WTC11 (cell line): ENCODE data around the gene CYLD. TPM values are rescaled to one million over a fixed set of nuclear protein-coding genes. Genes with fewer than 3 reads are reported as not detected.

Source experiments
- ATAC-seq: fragments of 200-7000 bp; cut with Tn5 transposase; 2 replicates; pipeline ENCODE4 v1.10.0; 2021; ENCODE audit warnings: mild to moderate bottlenecking, moderate library complexity
- CTCF ChIA-PET: fragments of 300-600 bp; sonication (Branson Sonifier 250); formaldehyde crosslinking; loops from one replicate; lab custom pipeline; 2021; ENCODE audit warnings: antibody characterized with exemption; lab: Charles Lee
- POLR2A ChIA-PET: fragments of 350-600 bp; sonication (Branson Sonifier 250); formaldehyde crosslinking; loops from one replicate; lab custom pipeline; 2021; ENCODE audit warnings: antibody characterized with exemption; lab: Charles Lee
- DNase-seq: peaks from one replicate; pipeline ENCODE4 v3.0.0; 2021; ENCODE audit warnings: low spot score
- H3K27ac Mint-ChIP-seq: 2 replicates; pipeline ENCODE4 v1.8.0; 2021; ENCODE audit warnings: mixed read lengths
- H3K27me3 Mint-ChIP-seq: 2 replicates; pipeline ENCODE4 v1.8.0; 2021; ENCODE audit warnings: low read depth, mild to moderate bottlenecking, moderate library complexity, mixed read lengths
- H3K36me3 Mint-ChIP-seq: 2 replicates; pipeline ENCODE4 v1.8.0; 2021; ENCODE audit warnings: mixed read lengths
- H3K4me1 Mint-ChIP-seq: 2 replicates; pipeline ENCODE4 v1.8.0; 2022; ENCODE audit warnings: mixed read lengths
- H3K4me3 Mint-ChIP-seq: 2 replicates; pipeline ENCODE4 v1.8.0; 2021; ENCODE audit warnings: mild to moderate bottlenecking, moderate library complexity, mixed read lengths
- H3K9me3 Mint-ChIP-seq: 2 replicates; pipeline ENCODE4 v1.8.0; 2021; ENCODE audit warnings: mixed read lengths
- ARID4B ChIP-seq: sonication (generic); formaldehyde crosslinking; IDR thresholded peaks from 2 replicates; pipeline ENCODE4 v1.8.0; 2023; ENCODE audit warnings: missing genetic modification reagents, mild to moderate bottlenecking, borderline replicate concordance
- CREM ChIP-seq: sonication (generic); formaldehyde crosslinking; IDR thresholded peaks from 2 replicates; pipeline ENCODE4 v1.8.1; 2022; ENCODE audit warnings: mild to moderate bottlenecking, missing genetic modification reagents, moderate library complexity
- ETV6 ChIP-seq: sonication (generic); formaldehyde crosslinking; IDR thresholded peaks from 2 replicates; pipeline ENCODE4 v1.8.1; 2022; ENCODE audit warnings: mild to moderate bottlenecking, missing genetic modification reagents
- FOXP4 ChIP-seq: sonication (generic); formaldehyde crosslinking; IDR thresholded peaks from 2 replicates; pipeline ENCODE4 v1.8.0; 2022; ENCODE audit warnings: mild to moderate bottlenecking, missing genetic modification reagents
- GTF2I ChIP-seq: fragments of 250-450 bp; sonication (Bioruptor Pico); conservative IDR thresholded peaks from 2 replicates; pipeline ENCODE4 v1.4.0; 2021; ENCODE audit warnings: mild to moderate bottlenecking
- HMGA2 ChIP-seq: fragments of 250-450 bp; sonication (Bioruptor Pico); IDR thresholded peaks from 2 replicates; pipeline ENCODE4 v1.4.0; 2021; ENCODE audit warnings: mild to moderate bottlenecking, moderate library complexity
- IRF2 ChIP-seq: sonication (generic); formaldehyde crosslinking; IDR thresholded peaks from 2 replicates; pipeline ENCODE4 v1.8.0; 2022; ENCODE audit warnings: low read depth, missing genetic modification reagents, borderline replicate concordance
- NR2C2 ChIP-seq: sonication (generic); formaldehyde crosslinking; IDR thresholded peaks from 2 replicates; pipeline ENCODE4 v1.8.0; 2022; ENCODE audit warnings: mild to moderate bottlenecking, missing genetic modification reagents
- TEAD4 ChIP-seq: sonication (generic); formaldehyde crosslinking; IDR thresholded peaks from 2 replicates; pipeline ENCODE4 v1.8.0; 2022; ENCODE audit warnings: mild to moderate bottlenecking, missing genetic modification reagents
- ZNF138 ChIP-seq: sonication (generic); formaldehyde crosslinking; conservative IDR thresholded peaks from 2 replicates; pipeline ENCODE4 v1.8.1; 2022; ENCODE audit warnings: mild to moderate bottlenecking, moderate library complexity, missing genetic modification reagents
- ZNF263 ChIP-seq: sonication (generic); formaldehyde crosslinking; IDR thresholded peaks from 2 replicates; pipeline ENCODE4 v1.8.1; 2022; ENCODE audit warnings: low read depth, mild to moderate bottlenecking, moderate library complexity, missing genetic modification reagents
- ZNF317 ChIP-seq: sonication (generic); formaldehyde crosslinking; IDR thresholded peaks from 2 replicates; pipeline ENCODE4 v1.8.1; 2023; ENCODE audit warnings: low read depth, mild to moderate bottlenecking, moderate library complexity, missing genetic modification reagents, borderline replicate concordance
- ZNF416 ChIP-seq: fragments of 250-450 bp; sonication (Bioruptor Pico); IDR thresholded peaks from 2 replicates; pipeline ENCODE4 v1.9.0; 2021; ENCODE audit warnings: mild to moderate bottlenecking, inconsistent platforms
- ZNF512 ChIP-seq: sonication (generic); formaldehyde crosslinking; IDR thresholded peaks from 2 replicates; pipeline ENCODE4 v1.8.1; 2022; ENCODE audit warnings: missing genetic modification reagents, borderline replicate concordance
- ZSCAN18 ChIP-seq: fragments of 250-450 bp; sonication (Bioruptor Pico); IDR thresholded peaks from 2 replicates; pipeline ENCODE4 v2.1.2; 2022; ENCODE audit warnings: mild to moderate bottlenecking, moderate library complexity
- total RNA-seq: library from RNA; stranded (reverse); gene quantifications from 3 replicates; pipeline ENCODE4 v1.2.3, GENCODE V29; 2021
- TF ChIP-seq, protein P1 (sequence below): fragments of 250-450 bp; sonication (Bioruptor Pico); IDR thresholded peaks from 2 replicates; pipeline ENCODE4 v1.9.0; 2021; ENCODE audit warnings: mild to moderate bottlenecking
- TF ChIP-seq, protein P2 (sequence below): sonication (generic); formaldehyde crosslinking; IDR thresholded peaks from 2 replicates; pipeline ENCODE4 v1.8.0; 2022; ENCODE audit warnings: mild to moderate bottlenecking, missing genetic modification reagents
- TF ChIP-seq, protein P3 (sequence below): fragments of 250-450 bp; sonication (Bioruptor Pico); IDR thresholded peaks from 2 replicates; pipeline ENCODE4 v1.8.0; 2021; ENCODE audit warnings: mild to moderate bottlenecking
- TF ChIP-seq, protein P4 (sequence below): sonication (generic); formaldehyde crosslinking; IDR thresholded peaks from 2 replicates; pipeline ENCODE4 v1.8.1; 2023; ENCODE audit warnings: mild to moderate bottlenecking, moderate library complexity, missing genetic modification reagents
- TF ChIP-seq, protein P5 (sequence below): sonication (generic); formaldehyde crosslinking; IDR thresholded peaks from 2 replicates; pipeline ENCODE4 v1.8.1; 2022; ENCODE audit warnings: mild to moderate bottlenecking, moderate library complexity, missing genetic modification reagents
- TF ChIP-seq, protein P6 (sequence below): sonication (generic); formaldehyde crosslinking; IDR thresholded peaks from 2 replicates; pipeline ENCODE4 v1.8.0; 2022; ENCODE audit warnings: mild to moderate bottlenecking, missing genetic modification reagents

Gene CYLD
- total RNA-seq, 1 experiment from 2014 or later, result 10.8 TPM

DNA sequence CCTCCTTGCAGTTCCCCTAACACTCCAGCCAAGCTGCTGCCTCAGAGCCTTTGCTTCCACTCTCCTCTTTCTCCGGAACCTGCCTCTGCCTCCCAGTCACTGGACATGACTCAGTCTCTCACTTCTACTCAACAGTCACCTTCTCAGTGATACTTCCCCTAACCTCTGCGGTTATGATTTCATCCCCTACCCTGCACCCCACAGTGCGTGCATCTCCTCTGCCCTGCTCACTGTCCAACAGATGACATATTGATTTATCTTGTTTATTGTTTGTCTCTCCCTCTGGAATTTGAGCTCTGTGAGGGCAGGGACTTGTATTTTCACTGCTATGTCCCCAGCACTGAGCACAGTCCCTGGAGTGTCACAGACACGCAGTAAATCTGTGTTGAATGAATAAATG, 100.7 kb downstream of the CYLD start:
- Mint-ChIP-seq H3K27me3 (peaks cover 11% of the 10 kb centered on the region), H3K4me3 (no peak overlapping the region), H3K27ac (no peak overlapping the region)
- no peak for ATAC-seq
- TF ChIP-seq ZNF512 (CRISPR knock-in tag) (no peak), HMGA2 (CRISPR knock-in tag) (no peak), ZNF263 (no peak), ZNF416 (CRISPR knock-in tag) (no peak), ZNF317 (CRISPR knock-in tag) (no peak), ARID4B (no peak), NR2C2 (no peak)
- TF ChIP-seq, protein P1, sequence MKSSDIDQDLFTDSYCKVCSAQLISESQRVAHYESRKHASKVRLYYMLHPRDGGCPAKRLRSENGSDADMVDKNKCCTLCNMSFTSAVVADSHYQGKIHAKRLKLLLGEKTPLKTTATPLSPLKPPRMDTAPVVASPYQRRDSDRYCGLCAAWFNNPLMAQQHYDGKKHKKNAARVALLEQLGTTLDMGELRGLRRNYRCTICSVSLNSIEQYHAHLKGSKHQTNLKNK, result no peak
- TF ChIP-seq, protein P2, sequence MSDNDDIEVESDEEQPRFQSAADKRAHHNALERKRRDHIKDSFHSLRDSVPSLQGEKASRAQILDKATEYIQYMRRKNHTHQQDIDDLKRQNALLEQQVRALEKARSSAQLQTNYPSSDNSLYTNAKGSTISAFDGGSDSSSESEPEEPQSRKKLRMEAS (CRISPR knock-in tag), result no peak
- TF ChIP-seq, all 79 proteins: peak for 0
- no peak for DNase-seq
- Mint-ChIP-seq H3K36me3 (no peaks in the 10 kb centered on the region), H3K9me3 (no peaks in the 10 kb centered on the region), H3K4me1 (peaks cover 27% of the 10 kb centered on the region)
- ChIA-PET CTCF (no interaction called here), POLR2A (no interaction called here)

DNA sequence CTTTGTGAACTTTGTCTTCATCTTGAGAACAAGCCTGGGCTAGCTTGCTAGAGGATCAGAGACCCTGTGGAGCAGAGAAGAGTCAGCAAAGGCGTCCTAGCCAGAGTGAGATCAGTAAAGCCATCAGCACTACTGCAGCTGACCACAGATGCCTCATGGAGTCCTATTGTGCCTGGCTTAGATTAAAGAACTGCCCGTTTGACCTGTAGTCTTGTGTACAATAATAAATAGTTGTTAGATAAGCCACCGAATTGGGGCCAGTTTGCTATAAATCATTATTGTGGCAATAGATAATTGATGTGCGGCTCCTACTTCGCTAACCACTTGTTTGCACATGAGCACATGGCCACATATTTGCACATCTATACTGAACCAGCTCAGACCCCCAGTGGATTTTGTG, 103.0 kb downstream of the CYLD start:
- H3K4me3 Mint-ChIP-seq, result no peak overlapping the region
- POLR2A ChIA-PET, result no interaction called here
- no peak overlapping the region for H3K27ac Mint-ChIP-seq
- no peaks in the 10 kb centered on the region for H3K9me3 Mint-ChIP-seq
- ATAC-seq, result no peak
- CTCF ChIA-PET, result interaction anchor here (1.3 kb wide), 1 partner anchor 38 kb away, joined by 4 read pairs; no protein-coding TSS in a partner anchor
- H3K36me3 Mint-ChIP-seq, result no peaks in the 10 kb centered on the region
- H3K27me3 Mint-ChIP-seq, result peaks cover 11% of the 10 kb centered on the region
- DNase-seq, result no peak
- H3K4me1 Mint-ChIP-seq, result peaks cover 29% of the 10 kb centered on the region
- no peak for TF ChIP-seq CREM (CRISPR knock-in tag)
- TF ChIP-seq IRF2 (CRISPR knock-in tag), result no peak
- no peak for TF ChIP-seq TEAD4
- TF ChIP-seq ZSCAN18 (CRISPR knock-in tag), result no peak
- TF ChIP-seq, protein P3, sequence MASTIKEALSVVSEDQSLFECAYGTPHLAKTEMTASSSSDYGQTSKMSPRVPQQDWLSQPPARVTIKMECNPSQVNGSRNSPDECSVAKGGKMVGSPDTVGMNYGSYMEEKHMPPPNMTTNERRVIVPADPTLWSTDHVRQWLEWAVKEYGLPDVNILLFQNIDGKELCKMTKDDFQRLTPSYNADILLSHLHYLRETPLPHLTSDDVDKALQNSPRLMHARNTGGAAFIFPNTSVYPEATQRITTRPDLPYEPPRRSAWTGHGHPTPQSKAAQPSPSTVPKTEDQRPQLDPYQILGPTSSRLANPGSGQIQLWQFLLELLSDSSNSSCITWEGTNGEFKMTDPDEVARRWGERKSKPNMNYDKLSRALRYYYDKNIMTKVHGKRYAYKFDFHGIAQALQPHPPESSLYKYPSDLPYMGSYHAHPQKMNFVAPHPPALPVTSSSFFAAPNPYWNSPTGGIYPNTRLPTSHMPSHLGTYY (CRISPR knock-in tag), result no peak
- TF ChIP-seq, protein P4, sequence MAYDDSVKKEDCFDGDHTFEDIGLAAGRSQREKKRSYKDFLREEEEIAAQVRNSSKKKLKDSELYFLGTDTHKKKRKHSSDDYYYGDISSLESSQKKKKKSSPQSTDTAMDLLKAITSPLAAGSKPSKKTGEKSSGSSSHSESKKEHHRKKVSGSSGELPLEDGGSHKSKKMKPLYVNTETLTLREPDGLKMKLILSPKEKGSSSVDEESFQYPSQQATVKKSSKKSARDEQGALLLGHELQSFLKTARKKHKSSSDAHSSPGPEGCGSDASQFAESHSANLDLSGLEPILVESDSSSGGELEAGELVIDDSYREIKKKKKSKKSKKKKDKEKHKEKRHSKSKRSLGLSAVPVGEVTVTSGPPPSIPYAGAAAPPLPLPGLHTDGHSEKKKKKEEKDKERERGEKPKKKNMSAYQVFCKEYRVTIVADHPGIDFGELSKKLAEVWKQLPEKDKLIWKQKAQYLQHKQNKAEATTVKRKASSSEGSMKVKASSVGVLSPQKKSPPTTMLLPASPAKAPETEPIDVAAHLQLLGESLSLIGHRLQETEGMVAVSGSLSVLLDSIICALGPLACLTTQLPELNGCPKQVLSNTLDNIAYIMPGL (CRISPR knock-in tag), result no peak
- TF ChIP-seq ZNF138 (CRISPR knock-in tag), result no peak
- TF ChIP-seq, protein P5, sequence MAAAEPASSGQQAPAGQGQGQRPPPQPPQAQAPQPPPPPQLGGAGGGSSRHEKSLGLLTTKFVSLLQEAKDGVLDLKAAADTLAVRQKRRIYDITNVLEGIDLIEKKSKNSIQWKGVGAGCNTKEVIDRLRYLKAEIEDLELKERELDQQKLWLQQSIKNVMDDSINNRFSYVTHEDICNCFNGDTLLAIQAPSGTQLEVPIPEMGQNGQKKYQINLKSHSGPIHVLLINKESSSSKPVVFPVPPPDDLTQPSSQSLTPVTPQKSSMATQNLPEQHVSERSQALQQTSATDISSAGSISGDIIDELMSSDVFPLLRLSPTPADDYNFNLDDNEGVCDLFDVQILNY (CRISPR knock-in tag), result no peak
- TF ChIP-seq FOXP4 (CRISPR knock-in tag), result no peak
- TF ChIP-seq GTF2I (CRISPR knock-in tag), result no peak
- TF ChIP-seq ETV6 (CRISPR knock-in tag), result no peak
- TF ChIP-seq, protein P6, sequence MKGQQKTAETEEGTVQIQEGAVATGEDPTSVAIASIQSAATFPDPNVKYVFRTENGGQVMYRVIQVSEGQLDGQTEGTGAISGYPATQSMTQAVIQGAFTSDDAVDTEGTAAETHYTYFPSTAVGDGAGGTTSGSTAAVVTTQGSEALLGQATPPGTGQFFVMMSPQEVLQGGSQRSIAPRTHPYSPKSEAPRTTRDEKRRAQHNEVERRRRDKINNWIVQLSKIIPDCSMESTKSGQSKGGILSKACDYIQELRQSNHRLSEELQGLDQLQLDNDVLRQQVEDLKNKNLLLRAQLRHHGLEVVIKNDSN (CRISPR knock-in tag), result no peak
